ENCODE data around the gene LAGE3.

The LAGE3 gene

GRCh38 chrX:154485150-154486051 lies 6.3 kb upstream of the LAGE3 start (continued):
- no peak for TF ChIP-seq ZNF174 (tag by site-specific recombination; IDR thresholded peaks at IDR 0.05)
- TF ChIP-seq ZBTB26 (tag by site-specific recombination; optimal IDR thresholded peaks at IDR 0.05) = peak; percentile 30
- no peak for TF ChIP-seq ZNF48 (tag by site-specific recombination; IDR thresholded peaks at IDR 0.05)

- TF ChIP-seq SP2 (tag by site-specific recombination; IDR thresholded peaks at IDR 0.05) = no peak
- TF ChIP-seq ZNF747 (tag by site-specific recombination; IDR thresholded peaks at IDR 0.05) = no peak
- peak; percentile 65 for TF ChIP-seq GLIS2 (tag by site-specific recombination; IDR thresholded peaks at IDR 0.05)
- TF ChIP-seq GLIS1 (tag by site-specific recombination; IDR thresholded peaks at IDR 0.05) = peak; percentile 73
- TF ChIP-seq PBX3 (CRISPR knock-in tag; IDR thresholded peaks at IDR 0.05) = no peak
- no peak for TF ChIP-seq ZBTB8A (tag by site-specific recombination; IDR thresholded peaks at IDR 0.05)
- TF ChIP-seq, protein P1, sequence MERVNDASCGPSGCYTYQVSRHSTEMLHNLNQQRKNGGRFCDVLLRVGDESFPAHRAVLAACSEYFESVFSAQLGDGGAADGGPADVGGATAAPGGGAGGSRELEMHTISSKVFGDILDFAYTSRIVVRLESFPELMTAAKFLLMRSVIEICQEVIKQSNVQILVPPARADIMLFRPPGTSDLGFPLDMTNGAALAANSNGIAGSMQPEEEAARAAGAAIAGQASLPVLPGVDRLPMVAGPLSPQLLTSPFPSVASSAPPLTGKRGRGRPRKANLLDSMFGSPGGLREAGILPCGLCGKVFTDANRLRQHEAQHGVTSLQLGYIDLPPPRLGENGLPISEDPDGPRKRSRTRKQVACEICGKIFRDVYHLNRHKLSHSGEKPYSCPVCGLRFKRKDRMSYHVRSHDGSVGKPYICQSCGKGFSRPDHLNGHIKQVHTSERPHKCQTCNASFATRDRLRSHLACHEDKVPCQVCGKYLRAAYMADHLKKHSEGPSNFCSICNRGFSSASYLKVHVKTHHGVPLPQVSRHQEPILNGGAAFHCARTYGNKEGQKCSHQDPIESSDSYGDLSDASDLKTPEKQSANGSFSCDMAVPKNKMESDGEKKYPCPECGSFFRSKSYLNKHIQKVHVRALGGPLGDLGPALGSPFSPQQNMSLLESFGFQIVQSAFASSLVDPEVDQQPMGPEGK (tag by site-specific recombination; IDR thresholded peaks at IDR 0.05) = no peak
- no peak for TF ChIP-seq OVOL3 (tag by site-specific recombination; IDR thresholded peaks at IDR 0.05)
- TF ChIP-seq, protein P2, sequence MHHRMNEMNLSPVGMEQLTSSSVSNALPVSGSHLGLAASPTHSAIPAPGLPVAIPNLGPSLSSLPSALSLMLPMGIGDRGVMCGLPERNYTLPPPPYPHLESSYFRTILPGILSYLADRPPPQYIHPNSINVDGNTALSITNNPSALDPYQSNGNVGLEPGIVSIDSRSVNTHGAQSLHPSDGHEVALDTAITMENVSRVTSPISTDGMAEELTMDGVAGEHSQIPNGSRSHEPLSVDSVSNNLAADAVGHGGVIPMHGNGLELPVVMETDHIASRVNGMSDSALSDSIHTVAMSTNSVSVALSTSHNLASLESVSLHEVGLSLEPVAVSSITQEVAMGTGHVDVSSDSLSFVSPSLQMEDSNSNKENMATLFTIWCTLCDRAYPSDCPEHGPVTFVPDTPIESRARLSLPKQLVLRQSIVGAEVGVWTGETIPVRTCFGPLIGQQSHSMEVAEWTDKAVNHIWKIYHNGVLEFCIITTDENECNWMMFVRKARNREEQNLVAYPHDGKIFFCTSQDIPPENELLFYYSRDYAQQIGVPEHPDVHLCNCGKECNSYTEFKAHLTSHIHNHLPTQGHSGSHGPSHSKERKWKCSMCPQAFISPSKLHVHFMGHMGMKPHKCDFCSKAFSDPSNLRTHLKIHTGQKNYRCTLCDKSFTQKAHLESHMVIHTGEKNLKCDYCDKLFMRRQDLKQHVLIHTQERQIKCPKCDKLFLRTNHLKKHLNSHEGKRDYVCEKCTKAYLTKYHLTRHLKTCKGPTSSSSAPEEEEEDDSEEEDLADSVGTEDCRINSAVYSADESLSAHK (tag by site-specific recombination; IDR thresholded peaks at IDR 0.05) = no peak
- CTCF ChIA-PET = interaction anchor here (0.8 to 1.4 kb wide), 2 partner anchors 86 to 111 kb away, joined by 3 read pairs; no protein-coding TSS in a partner anchor
- H3K27ac ChIP-seq (ENCODE audit: extremely low read depth, low read depth, low read length) = no peak overlapping the region
- H3K36me3 ChIP-seq (ENCODE audit: control insufficient read depth in 2 of 2, insufficient read depth in 1 of 2, low read length in 2 of 2) = peaks cover 0 to 38% of the 10 kb centered on the region in 2 experiments; a peak in 1 of 3 replicates
- no peaks in the 10 kb centered on the region; the same call in 1 of the 2 replicates for H3K4me1 ChIP-seq (ENCODE audit: control insufficient read depth, insufficient read depth, low read length)
- H3K9me3 ChIP-seq (ENCODE audit: control insufficient read depth, insufficient read depth, low read depth, low read length) = no peaks in the 10 kb centered on the region
- no peak overlapping the region for H3K4me3 ChIP-seq (ENCODE audit: low read depth, low read length)
- POLR2A ChIA-PET = interaction anchor here (0.6 to 3.1 kb wide), 3 partner anchors 10 to 86 kb away, joined by 5 to 10 read pairs (median 8); partner anchors contain the start of gene RPL10
These were observed 5.4 kb upstream of the LAGE3 start for GRCh38 chrX:154484255-154485149.

GRCh38 chrX:154483325-154483724 lies 4.2 kb upstream of the LAGE3 start:
- Histone ChIP-seq H3K4me3 (ENCODE audit: low read depth, low read length) (no peak overlapping the region), H3K4me1 (ENCODE audit: control insufficient read depth, insufficient read depth, low read length) (no peaks in the 10 kb centered on the region), H3K27ac (ENCODE audit: extremely low read depth, low read depth, low read length) (no peak overlapping the region), H3K36me3 (ENCODE audit: control insufficient read depth in 2 of 2, insufficient read depth in 1 of 2, low read length in 2 of 2) (peaks cover 0 to 32% of the 10 kb centered on the region in 2 experiments; a peak in 1 of 3 replicates), H3K9me3 (ENCODE audit: control insufficient read depth, insufficient read depth, low read depth, low read length) (no peaks in the 10 kb centered on the region)
- ChIA-PET POLR2A (interaction anchor here (0.6 to 3.1 kb wide), 3 partner anchors 24 to 85 kb away, joined by 5 to 10 read pairs (median 9); partner anchors contain the start of gene RPL10), CTCF (interaction anchor here (1.5 kb wide), 1 partner anchor 531 kb away, joined by 3 read pairs; no protein-coding TSS in a partner anchor)
- TF ChIP-seq ZNF366 (tag by site-specific recombination; conservative IDR thresholded peaks at IDR 0.05) (no peak), ZNF488 (tag by site-specific recombination; IDR thresholded peaks at IDR 0.05) (no peak), ZNF473 (tag by site-specific recombination; IDR thresholded peaks at IDR 0.05) (no peak), SP3 (tag by site-specific recombination; IDR thresholded peaks at IDR 0.05) (no peak), ZNF248 (tag by site-specific recombination; IDR thresholded peaks at IDR 0.05) (no peak), ZBTB26 (tag by site-specific recombination; optimal IDR thresholded peaks at IDR 0.05) (no peak), ZNF600 (tag by site-specific recombination; IDR thresholded peaks at IDR 0.05) (no peak), ZEB2 (tag by site-specific recombination; IDR thresholded peaks at IDR 0.05) (no peak), KLF1 (tag by site-specific recombination; IDR thresholded peaks at IDR 0.05) (no peak), GLIS1 (tag by site-specific recombination; IDR thresholded peaks at IDR 0.05) (peak; percentile 64)

All from HEK293 (cell line).